Endothelial cell of umbilical vein (primary cell): ENCODE measurements around the gene FOXF1. TPM values are rescaled to one million over a fixed set of nuclear protein-coding genes. Genes with fewer than 3 reads are reported as not detected.

Source experiments
- BruUV-seq: library from RNA; stranded (reverse); fragments of 400-500 nt; replicated peaks from 2 replicates; lab custom pipeline; 2021; lab: Mats Ljungman, UMichigan
- CTCF ChIA-PET: fragments of 300-600, 350-600 bp; sonication (Branson Sonifier 250); formaldehyde crosslinking; loops from one replicate; lab custom pipeline; 2021; ENCODE audit warnings: antibody characterized with exemption, inconsistent platforms; lab: Charles Lee
- POLR2A ChIA-PET: fragments of 300-600, 350-600 bp; sonication (Branson Sonifier 250); formaldehyde crosslinking; loops from one replicate; lab custom pipeline; 2021; ENCODE audit warnings: antibody characterized with exemption, inconsistent platforms; lab: Charles Lee
- DNase-seq: peaks from one replicate; pipeline ENCODE4 v3.0.0-alpha.2; 2011; ENCODE audit warnings: low read depth, low spot score
- FAIRE-seq: peaks from 2 replicates; lab custom pipeline; 2011; peaks lifted over from hg19 to GRCh38; lab: Jason Lieb, UNC
- H2AFZ ChIP-seq: 2 replicates; pipeline ENCODE4 v1.6.0; 2012; ENCODE audit warnings: low read depth, low read length, control low read depth, inconsistent platforms
- H3K27ac ChIP-seq: 2 replicates; pipeline ENCODE4 v1.5.1; 2011; ENCODE audit warnings: low read depth, mild to moderate bottlenecking, control low read depth, low read length, moderate library complexity; ENCODE audit not compliant: insufficient read depth
- H3K27me3 ChIP-seq, 2 experiments: 2 replicates each; pipeline versions ENCODE4 v1.6.0 to v1.6.1; 2011; ENCODE audit warnings: low read length in 2 of 2, mixed read lengths in 1 of 2; ENCODE audit not compliant: control insufficient read depth in 2 of 2, insufficient read depth in 2 of 2
- H3K36me3 ChIP-seq, 2 experiments: 2 replicates in 1 of 2; 3 replicates in 1 of 2; pipeline ENCODE4 v1.5.1; 2011; ENCODE audit warnings: low read length in 2 of 2, mild to moderate bottlenecking in 1 of 2, moderate library complexity in 1 of 2; ENCODE audit not compliant: control insufficient read depth in 2 of 2, insufficient read depth in 2 of 2; ENCODE audit errors: extremely low read depth in 1 of 2
- H3K4me1 ChIP-seq: 3 replicates; pipeline ENCODE4 v1.5.1; 2011; ENCODE audit warnings: mild to moderate bottlenecking, low read length; ENCODE audit not compliant: control insufficient read depth, insufficient read depth; ENCODE audit errors: extremely low read depth
- H3K4me2 ChIP-seq: 2 replicates; pipeline ENCODE4 v1.6.1; 2011; ENCODE audit warnings: low read length, control low read depth, mixed read lengths; ENCODE audit not compliant: insufficient read depth
- H3K4me3 ChIP-seq, 3 experiments: fragments of 200-600 bp in 1 of 3; sonication (generic), shearing (Covaris generic) in 1 of 3; replicated peaks in 1 of 3; 2 replicates each; pipeline ENCODE4 v1.5.1; 2011 to 2016; ENCODE audit warnings: control low read depth in 3 of 3, low read length in 3 of 3, mild to moderate bottlenecking in 2 of 3, inconsistent platforms in 1 of 3, low read depth in 1 of 3, moderate library complexity in 1 of 3; ENCODE audit not compliant: insufficient read depth in 1 of 3
- H3K79me2 ChIP-seq: 2 replicates; pipeline ENCODE4 v1.6.0; 2012; ENCODE audit warnings: low read length, inconsistent platforms; ENCODE audit not compliant: control insufficient read depth, insufficient read depth
- H3K9ac ChIP-seq: replicated peaks from 2 replicates; pipeline ENCODE3; 2011; ENCODE audit warnings: low read length, control low read depth; ENCODE audit not compliant: insufficient read depth; ENCODE audit errors: extremely low read depth
- H3K9me1 ChIP-seq: replicated peaks from 3 replicates; pipeline ENCODE4 v1.6.0; 2011; ENCODE audit warnings: mild to moderate bottlenecking, low read length; ENCODE audit not compliant: control insufficient read depth, insufficient read depth; ENCODE audit errors: extremely low read depth
- H3K9me3 ChIP-seq: replicated peaks from 2 replicates; pipeline ENCODE4 v1.5.1; 2012; ENCODE audit warnings: low read length, inconsistent platforms; ENCODE audit not compliant: control insufficient read depth, insufficient read depth
- H4K20me1 ChIP-seq: replicated peaks from 2 replicates; pipeline ENCODE3; 2011; ENCODE audit warnings: mild to moderate bottlenecking, low read length; ENCODE audit not compliant: control insufficient read depth, insufficient read depth; ENCODE audit errors: extremely low read depth
- EZH2 ChIP-seq: IDR thresholded peaks from 2 replicates; pipeline ENCODE4 v1.6.1; 2012; ENCODE audit warnings: borderline replicate concordance, low read depth, mild to moderate bottlenecking, moderate library complexity, low read length, inconsistent platforms; ENCODE audit not compliant: severe bottlenecking
- FOS ChIP-seq: IDR thresholded peaks from 2 replicates; pipeline ENCODE4 v1.6.1; 2011; ENCODE audit warnings: mild to moderate bottlenecking, low read length, moderate library complexity, borderline replicate concordance; ENCODE audit not compliant: insufficient read depth
- GATA2 ChIP-seq: IDR thresholded peaks from 2 replicates; pipeline ENCODE4 v1.7.0; 2011; ENCODE audit warnings: low read depth, mild to moderate bottlenecking, moderate library complexity, mixed read lengths, low read length; ENCODE audit not compliant: insufficient read length, insufficient read depth
- JUN ChIP-seq: IDR thresholded peaks from 2 replicates; pipeline ENCODE4 v1.6.1; 2011; ENCODE audit warnings: borderline replicate concordance, low read depth; ENCODE audit not compliant: insufficient read length, insufficient read depth
- MYC ChIP-seq: IDR thresholded peaks from one replicate; pipeline ENCODE4 v1.6.1; 2011; ENCODE audit warnings: mild to moderate bottlenecking, low read depth, low read length
- POLR2A ChIP-seq: IDR thresholded peaks from 2 replicates; pipeline ENCODE4 v1.6.1; 2012; ENCODE audit warnings: low read depth, mild to moderate bottlenecking, control low read depth, low read length
- POLR2AphosphoS5 ChIP-seq: IDR thresholded peaks from 2 replicates; pipeline ENCODE4 v1.6.1; 2012; ENCODE audit warnings: low read depth, mild to moderate bottlenecking, control low read depth, low read length, moderate library complexity; ENCODE audit not compliant: insufficient read depth
- dilution Hi-C: fragments of 300-500 bp; cut with MboI; formaldehyde crosslinking; loops from one replicate; pipeline ENCODE4 v1.15.0; 2019; ENCODE audit warnings: low sequenced_read_pairs; ENCODE audit not compliant: extremely low pct_ligation_motif_present
- intact Hi-C: fragments of 100-400 bp; cut with micrococcal nuclease; formaldehyde crosslinking; loops from one replicate; pipeline ENCODE4 v1.10.0; 2022
- polyA plus RNA-seq, 4 experiments: library from polyadenylated mRNA; depleted of rRNA in 3 of 4; stranded (reverse) in 3 of 4; unstranded in 1 of 4; fragments of >200 nt; gene quantifications; 2 replicates each; pipeline versions ENCODE4 v1.2.1 to v1.2.3, GENCODE V29; 2011 to 2012; ENCODE audit warnings: missing spikeins in 1 of 4
- total RNA-seq: library from RNA; stranded (reverse); gene quantifications from 2 replicates; pipeline ENCODE4 v1.2.3, GENCODE V29; 2021
- TF ChIP-seq, protein P1 (sequence below), 2 donors: IDR thresholded peaks; 1 replicate in 1 of 2; 2 replicates in 1 of 2; pipeline ENCODE4 v1.5.1; 2011; ENCODE audit warnings: low read length in 2 of 2, mild to moderate bottlenecking in 2 of 2, moderate library complexity in 2 of 2, control low read depth in 1 of 2, inconsistent platforms in 1 of 2, low read depth in 1 of 2; ENCODE audit not compliant: insufficient read depth in 1 of 2; ENCODE audit errors: extremely low read depth in 1 of 2
- TF ChIP-seq, protein P2 (sequence below): IDR thresholded peaks from 2 replicates; pipeline ENCODE4 v1.6.1; 2011; ENCODE audit not compliant: insufficient read depth, insufficient read length

FOXF1 gene
- total and polyA plus RNA-seq, 2 donors (not counting 3 experiments of a cell fraction or from before 2014, with no cell fraction given): 1.0 to 1.1 TPM

DNA sequence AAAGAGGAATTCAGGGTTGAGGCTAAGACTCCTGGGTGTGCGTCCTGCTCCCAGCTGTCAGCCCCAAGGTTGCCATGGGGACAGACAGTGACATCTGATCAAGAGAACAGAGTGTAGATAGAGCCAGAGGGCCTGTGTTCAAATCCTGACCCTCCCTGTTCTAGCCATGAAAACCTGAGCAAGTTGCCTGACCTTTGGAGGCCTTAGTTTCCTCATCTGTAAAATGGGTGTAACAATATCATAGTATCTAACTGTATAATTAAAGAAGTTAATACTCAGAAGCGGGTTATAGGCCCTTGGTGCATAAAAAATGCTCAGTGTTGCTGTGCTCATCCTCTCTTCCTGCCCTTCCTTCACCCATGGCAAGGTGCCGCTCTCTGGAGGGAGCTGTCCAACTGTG is 28.7 kb upstream of the FOXF1 start:
- Histone ChIP-seq H3K4me2 (no peak overlapping the region), H3K9me3 (no peaks in the 10 kb centered on the region), H2AFZ (no peak overlapping the region), H3K4me1 (no peaks in the 10 kb centered on the region), H3K4me3 (no peak overlapping the region), H3K79me2 (no peaks in the 10 kb centered on the region), H4K20me1 (no peaks in the 10 kb centered on the region), H3K27ac (no peak overlapping the region), H3K36me3 (no peaks in the 10 kb centered on the region), H3K9ac (no peak overlapping the region), H3K27me3 (peaks cover 0 to 7% of the 10 kb centered on the region in 2 experiments), H3K9me1 (no peaks in the 10 kb centered on the region)
- intact Hi-C loops (no loop called here), dilution Hi-C loops (no loop called here)
- TF ChIP-seq MYC (no peak), POLR2AphosphoS5 (no peak), GATA2 (no peak), POLR2A (no peak), EZH2 (no peak)
- TF ChIP-seq, protein P1, sequence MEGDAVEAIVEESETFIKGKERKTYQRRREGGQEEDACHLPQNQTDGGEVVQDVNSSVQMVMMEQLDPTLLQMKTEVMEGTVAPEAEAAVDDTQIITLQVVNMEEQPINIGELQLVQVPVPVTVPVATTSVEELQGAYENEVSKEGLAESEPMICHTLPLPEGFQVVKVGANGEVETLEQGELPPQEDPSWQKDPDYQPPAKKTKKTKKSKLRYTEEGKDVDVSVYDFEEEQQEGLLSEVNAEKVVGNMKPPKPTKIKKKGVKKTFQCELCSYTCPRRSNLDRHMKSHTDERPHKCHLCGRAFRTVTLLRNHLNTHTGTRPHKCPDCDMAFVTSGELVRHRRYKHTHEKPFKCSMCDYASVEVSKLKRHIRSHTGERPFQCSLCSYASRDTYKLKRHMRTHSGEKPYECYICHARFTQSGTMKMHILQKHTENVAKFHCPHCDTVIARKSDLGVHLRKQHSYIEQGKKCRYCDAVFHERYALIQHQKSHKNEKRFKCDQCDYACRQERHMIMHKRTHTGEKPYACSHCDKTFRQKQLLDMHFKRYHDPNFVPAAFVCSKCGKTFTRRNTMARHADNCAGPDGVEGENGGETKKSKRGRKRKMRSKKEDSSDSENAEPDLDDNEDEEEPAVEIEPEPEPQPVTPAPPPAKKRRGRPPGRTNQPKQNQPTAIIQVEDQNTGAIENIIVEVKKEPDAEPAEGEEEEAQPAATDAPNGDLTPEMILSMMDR (IDR thresholded peaks at IDR 0.05; ENCODE audit: extremely low read depth in 1 of 2, insufficient read depth in 1 of 2, low read depth in 1 of 2, low read length in 2 of 2): no peak
- CTCF ChIA-PET: interaction anchor here (1.7 kb wide), 1 partner anchor 229 kb away, joined by 7 read pairs; no protein-coding TSS in a partner anchor
- POLR2A ChIA-PET: no interaction called here
- DNase-seq: no peak
- no peak for FAIRE-seq
- BruUV-seq: no TSS peak

DNA sequence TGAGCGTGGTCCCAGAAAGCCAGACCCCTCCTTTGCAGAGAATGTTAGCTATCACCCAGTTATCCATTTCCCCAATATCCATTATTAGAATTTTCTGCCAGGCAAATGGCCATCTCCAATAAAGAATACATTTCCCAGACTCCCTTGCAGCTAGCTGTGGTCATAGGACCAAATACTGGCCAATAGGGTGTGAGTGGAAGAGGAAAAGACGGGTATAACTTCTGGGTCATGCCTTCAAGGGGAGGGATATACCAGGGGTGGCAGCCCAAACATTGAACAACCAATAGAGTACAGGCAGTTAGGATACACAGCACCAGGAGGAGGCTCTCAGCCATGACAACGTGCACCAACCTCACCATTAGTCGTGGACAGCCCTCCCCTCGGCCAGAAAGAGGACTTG is 26.1 kb upstream of the FOXF1 start:
- CTCF ChIA-PET: no interaction called here
- Histone ChIP-seq H3K9ac (no peak overlapping the region), H3K9me1 (no peaks in the 10 kb centered on the region), H3K4me2 (no peak overlapping the region), H3K79me2 (no peaks in the 10 kb centered on the region), H3K4me1 (no peaks in the 10 kb centered on the region), H3K9me3 (no peaks in the 10 kb centered on the region), H3K36me3 (no peaks in the 10 kb centered on the region), H4K20me1 (no peaks in the 10 kb centered on the region), H2AFZ (no peak overlapping the region), H3K27ac (no peak overlapping the region), H3K4me3 (no peak overlapping the region), H3K27me3 (peaks cover 2 to 16% of the 10 kb centered on the region in 2 experiments)
- no TSS peak for BruUV-seq
- dilution Hi-C loops (no loop called here), intact Hi-C loops (no loop called here)
- TF ChIP-seq, protein P2, sequence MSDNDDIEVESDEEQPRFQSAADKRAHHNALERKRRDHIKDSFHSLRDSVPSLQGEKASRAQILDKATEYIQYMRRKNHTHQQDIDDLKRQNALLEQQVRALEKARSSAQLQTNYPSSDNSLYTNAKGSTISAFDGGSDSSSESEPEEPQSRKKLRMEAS: no peak
- TF ChIP-seq POLR2AphosphoS5: no peak
- no peak for TF ChIP-seq FOS
- TF ChIP-seq EZH2: no peak
- no peak for TF ChIP-seq JUN
- TF ChIP-seq POLR2A: no peak
- no peak for TF ChIP-seq GATA2
- TF ChIP-seq, protein P1 (IDR thresholded peaks at IDR 0.05; ENCODE audit: extremely low read depth in 1 of 2, insufficient read depth in 1 of 2, low read depth in 1 of 2, low read length in 2 of 2): no peak
- TF ChIP-seq MYC: no peak
- DNase-seq: no peak
- FAIRE-seq: no peak
- POLR2A ChIA-PET: no interaction called here
